ENCODE measurements around the gene SRRM3.
A peak's percentile ranks its signal among the peaks of the same experiment; 100 is the strongest.
"Not testable (repeated sequence)": the region's sequence is repeated elsewhere in the genome, so short reads cannot be mapped to it uniquely, and the experiment has no call there.

Gene SRRM3

GRCh38 chr7:76201732-76202665 lies at the start of gene SRRM3:
SRRM3 (plus strand) TSS chr7:76201896; CDS start chr7:76235067, 33,171 bp downstream.
- DNase-seq (ENCODE audit: low read depth) = peak; percentile 81
- TF ChIP-seq, protein P1, sequence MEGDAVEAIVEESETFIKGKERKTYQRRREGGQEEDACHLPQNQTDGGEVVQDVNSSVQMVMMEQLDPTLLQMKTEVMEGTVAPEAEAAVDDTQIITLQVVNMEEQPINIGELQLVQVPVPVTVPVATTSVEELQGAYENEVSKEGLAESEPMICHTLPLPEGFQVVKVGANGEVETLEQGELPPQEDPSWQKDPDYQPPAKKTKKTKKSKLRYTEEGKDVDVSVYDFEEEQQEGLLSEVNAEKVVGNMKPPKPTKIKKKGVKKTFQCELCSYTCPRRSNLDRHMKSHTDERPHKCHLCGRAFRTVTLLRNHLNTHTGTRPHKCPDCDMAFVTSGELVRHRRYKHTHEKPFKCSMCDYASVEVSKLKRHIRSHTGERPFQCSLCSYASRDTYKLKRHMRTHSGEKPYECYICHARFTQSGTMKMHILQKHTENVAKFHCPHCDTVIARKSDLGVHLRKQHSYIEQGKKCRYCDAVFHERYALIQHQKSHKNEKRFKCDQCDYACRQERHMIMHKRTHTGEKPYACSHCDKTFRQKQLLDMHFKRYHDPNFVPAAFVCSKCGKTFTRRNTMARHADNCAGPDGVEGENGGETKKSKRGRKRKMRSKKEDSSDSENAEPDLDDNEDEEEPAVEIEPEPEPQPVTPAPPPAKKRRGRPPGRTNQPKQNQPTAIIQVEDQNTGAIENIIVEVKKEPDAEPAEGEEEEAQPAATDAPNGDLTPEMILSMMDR (IDR thresholded peaks at IDR 0.05; ENCODE audit: insufficient read depth, low read depth, low read length, missing control alignments) = peak; percentile 30
- H3K4me3 ChIP-seq (ENCODE audit: low read length) = no peak within 1 kb of the TSS

- peak; percentile 13 for DNase-seq (ENCODE audit: low read depth)
- TF ChIP-seq, protein P1 (IDR thresholded peaks at IDR 0.05; ENCODE audit: insufficient read depth, low read depth, low read length, missing control alignments) = no peak
These were observed 49.8 kb upstream of the SRRM3 start for GRCh38 chr7:76151932-76152331.

DNA sequence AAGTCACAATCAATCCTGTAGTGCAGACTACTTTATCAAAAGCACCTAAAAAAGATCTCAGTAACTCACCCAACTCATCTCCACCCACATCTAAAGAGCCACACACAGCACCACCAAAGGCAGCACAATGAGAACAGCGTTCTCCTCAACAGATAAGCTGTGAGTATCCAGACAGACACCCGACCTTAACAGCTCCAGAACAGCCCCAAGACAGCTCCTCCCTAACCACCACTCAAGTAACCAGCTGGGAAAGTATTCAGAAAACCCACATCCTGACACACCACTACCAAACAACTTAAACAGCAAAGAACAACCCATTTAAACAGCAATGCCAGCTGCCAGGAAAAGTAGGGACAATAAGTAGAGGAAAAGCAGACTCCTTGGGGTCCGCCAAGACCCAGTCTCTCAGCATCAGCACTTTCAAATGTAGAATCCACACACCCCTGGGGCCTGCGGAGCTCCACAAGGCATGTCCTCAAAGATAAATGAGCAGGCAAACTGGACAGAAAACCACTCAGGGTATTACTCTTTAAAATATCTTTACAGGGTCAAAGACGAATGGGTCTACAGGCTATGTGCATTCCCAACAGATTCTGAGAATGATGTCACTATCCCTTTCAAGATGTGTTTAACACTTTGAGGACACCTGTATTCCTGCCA lies 48.0 kb upstream of the SRRM3 start:
- DNase-seq (ENCODE audit: low read depth); H3K4me3 ChIP-seq (ENCODE audit: low read length): not testable (repeated sequence)

More at GRCh38 chr7:76151932-76152331, 49.8 kb upstream of the SRRM3 start:
- no peak overlapping the region for H3K4me3 ChIP-seq (ENCODE audit: low read length)

DNA sequence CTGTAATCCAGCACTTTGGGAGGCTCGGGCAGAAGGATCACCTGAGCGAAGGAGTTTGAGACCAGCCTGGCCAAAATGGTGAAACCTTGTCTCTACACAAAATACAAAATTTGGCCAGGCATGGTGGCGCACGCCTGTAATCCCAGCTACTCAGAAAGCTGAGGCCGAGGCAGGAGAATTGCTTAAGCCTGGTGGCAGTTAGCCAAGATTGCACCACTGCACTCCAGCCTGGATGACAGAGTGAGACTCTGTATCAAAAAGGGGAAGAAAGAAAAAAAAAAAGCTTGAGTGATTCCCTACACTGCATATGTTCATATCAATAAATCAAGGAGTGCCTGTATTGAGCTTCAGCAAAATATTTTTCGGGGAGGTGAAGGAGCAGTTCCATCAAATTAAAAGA lies 45.8 kb upstream of the SRRM3 start:
- TF ChIP-seq, protein P1 (IDR thresholded peaks at IDR 0.05; ENCODE audit: insufficient read depth, low read depth, low read length, missing control alignments) = no peak
- peak; percentile 81 for DNase-seq (ENCODE audit: low read depth)
- H3K4me3 ChIP-seq (ENCODE audit: low read length) = no peak overlapping the region

DNA sequence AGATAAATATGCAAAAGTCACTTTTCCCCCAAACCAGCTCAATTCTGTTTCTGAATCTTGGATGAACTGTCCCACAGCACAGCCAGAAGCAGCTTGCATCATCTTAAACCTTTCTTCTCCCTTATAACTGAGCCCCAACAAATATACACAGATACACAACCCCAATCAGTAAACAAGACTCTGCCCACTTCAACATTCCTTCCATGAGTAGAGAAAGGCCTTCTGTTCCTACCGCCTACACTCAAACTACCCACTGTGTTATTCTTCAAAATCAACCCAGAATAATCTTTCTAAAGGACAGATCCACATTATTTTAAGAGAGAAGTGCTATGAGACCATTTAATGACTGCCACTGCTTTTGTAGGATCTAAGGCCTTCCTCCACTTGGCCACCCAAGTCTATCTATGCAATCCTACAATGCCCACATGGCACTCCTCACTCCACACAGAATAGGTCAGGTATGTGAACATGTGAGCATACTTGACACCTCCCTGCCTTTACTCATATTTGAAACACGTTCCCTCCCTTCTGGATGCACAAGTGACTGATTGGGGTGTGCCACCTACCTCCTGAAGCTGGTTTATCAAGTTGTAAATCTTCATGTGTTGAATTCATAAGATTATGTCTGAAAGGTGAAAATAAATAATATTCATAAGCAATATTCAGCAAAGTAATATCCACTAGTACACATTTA lies 44.6 kb upstream of the SRRM3 start:
- H3K4me3 ChIP-seq (ENCODE audit: low read length) = not testable (repeated sequence)
- DNase-seq (ENCODE audit: low read depth) = peak; percentile 74

DNA sequence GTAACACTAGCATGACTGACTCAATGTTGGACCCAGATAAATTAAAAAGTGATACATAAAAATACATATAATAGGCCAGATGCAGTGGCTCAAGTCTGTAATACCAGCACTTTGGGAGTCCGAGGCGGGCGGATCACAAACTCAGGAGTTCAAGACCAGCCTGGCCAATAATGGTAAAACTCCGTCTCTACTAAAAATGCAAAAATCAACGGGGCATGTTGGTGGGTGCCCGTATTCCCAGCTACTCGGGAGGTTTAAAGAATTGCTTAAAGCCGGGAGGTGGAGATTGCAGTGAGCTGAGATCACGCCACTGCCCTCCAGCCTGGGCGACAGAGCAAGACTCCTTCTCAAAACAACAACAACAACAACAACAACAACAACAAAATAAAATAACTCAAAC lies 43.3 kb upstream of the SRRM3 start:
- DNase-seq (ENCODE audit: low read depth); H3K4me3 ChIP-seq (ENCODE audit: low read length): not testable (repeated sequence)

- H3K4me3 ChIP-seq (ENCODE audit: low read length) = not testable (repeated sequence)
- DNase-seq (ENCODE audit: low read depth) = peak; percentile 89
These were observed 39.1 kb upstream of the SRRM3 start for GRCh38 chr7:76162416-76163170.

DNA sequence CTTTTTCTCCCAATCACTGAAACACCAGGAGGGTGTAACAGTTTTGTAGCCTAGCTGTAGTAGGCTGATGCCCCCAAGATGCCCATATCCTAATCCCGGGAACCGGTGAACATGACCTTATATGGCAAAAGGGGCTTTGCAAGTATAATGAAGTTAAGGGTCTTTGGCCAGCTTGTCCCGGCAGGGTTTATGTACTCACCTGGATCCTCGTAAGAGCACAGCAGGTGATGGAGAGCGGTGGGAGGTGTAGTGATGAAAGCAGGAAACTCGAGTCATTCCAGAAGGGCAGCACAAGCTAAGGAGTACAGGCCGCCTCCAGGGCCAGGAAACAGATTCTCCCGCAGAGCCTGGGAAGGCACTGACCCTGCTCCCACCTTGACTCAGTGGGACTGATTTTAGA lies 37.9 kb upstream of the SRRM3 start:
- H3K4me3 ChIP-seq (ENCODE audit: low read length) = not testable (repeated sequence)
- DNase-seq (ENCODE audit: low read depth) = peak; percentile 34
